ENCODE data around the gene ADGRG3. TPM values are rescaled to one million over a fixed set of nuclear protein-coding genes. Genes with fewer than 3 reads are reported as not detected.

ADGRG3 gene
- total RNA-seq, 1 experiment from 2014 or later = 0.07 TPM

DNA sequence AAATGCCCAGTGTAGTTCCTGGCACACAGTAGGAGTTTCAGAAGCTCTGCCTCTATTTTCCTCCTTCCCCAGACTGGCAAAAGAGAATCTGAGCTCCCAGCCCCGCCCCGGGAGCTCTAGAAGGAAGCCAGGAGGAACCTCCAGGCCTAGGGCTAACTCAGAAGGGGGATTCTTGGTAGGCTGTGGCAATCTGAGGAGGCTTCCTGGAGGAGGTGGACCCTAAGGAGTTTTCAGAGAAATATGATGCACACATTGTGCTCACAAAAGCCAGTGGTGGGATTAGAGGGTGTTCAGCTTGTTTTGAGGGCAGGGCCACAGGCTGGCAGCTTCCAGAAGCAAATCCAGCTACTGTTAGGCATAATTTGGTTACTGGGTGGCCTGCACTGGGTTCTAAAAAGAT, 29.7 kb upstream of the ADGRG3 start:
- Histone ChIP-seq H3K27me3 (ENCODE audit: control insufficient read depth, insufficient read depth, low read length) (no peaks in the 10 kb centered on the region), H3K4me3 (ENCODE audit: insufficient read depth, low read depth, low read length) (no peak overlapping the region), H3K36me3 (replicated peaks; ENCODE audit: control insufficient read depth, insufficient read depth, low read length) (no peaks in the 10 kb centered on the region)
- no peak for DNase-seq

DNA sequence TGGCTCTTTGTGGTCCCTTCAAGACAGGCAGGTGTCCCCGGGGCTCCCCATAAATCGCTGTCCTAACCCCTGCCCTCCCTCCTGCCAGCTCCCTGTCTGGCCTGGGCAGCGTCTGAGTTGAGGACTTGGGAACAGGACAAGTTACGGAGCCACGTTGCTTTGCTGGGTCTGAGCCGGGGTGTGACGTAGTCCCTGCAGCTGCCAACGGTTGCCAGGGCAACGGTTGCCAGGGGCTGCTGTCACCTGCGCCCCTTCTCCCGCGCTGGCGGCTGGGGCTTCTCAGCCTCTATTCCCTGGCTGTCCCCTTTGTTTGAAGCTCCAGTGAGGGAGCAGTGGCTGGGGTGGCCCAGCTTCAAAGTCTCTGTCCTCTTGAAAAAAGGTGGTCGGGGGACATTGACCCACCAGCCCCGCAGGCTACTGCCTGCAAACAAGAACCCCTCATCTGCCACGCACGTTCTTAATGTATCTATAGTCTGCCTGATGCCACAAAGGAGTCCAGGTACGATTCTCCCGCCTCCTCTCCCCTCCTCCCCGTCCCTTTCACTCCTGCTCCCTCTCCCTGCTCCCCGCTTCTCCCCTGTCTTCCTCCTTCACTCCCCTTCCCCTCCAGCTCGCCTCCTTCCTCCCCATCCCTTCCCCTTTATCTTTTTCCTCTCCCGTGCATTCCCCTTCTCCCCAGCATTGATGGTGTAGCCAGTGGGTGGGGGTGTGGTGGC, 28.8 kb upstream of the ADGRG3 start:
- peak; percentile 97 for DNase-seq
- Histone ChIP-seq H3K4me3 (ENCODE audit: insufficient read depth, low read depth, low read length) (no peak overlapping the region), H3K36me3 (replicated peaks; ENCODE audit: control insufficient read depth, insufficient read depth, low read length) (no peaks in the 10 kb centered on the region)

DNA sequence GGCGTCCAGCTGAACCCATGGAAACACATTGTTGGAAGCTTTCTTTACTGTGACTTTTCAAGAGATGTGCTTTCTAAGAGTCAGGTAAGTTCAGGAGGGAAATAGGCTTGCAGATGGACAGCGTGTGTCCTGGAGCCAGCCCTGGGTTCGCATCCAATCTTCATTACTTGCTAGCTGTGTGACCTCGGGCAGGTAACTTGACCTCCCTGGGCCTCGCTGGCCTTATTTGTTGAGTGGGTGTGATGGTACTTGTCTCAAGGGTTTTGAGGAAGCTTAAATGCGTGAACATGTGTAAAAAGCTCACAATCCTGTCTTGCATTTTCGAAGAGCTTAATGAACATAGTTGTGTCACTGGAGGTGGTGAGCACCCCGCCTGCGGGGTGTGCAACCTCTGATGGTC, 27.9 kb upstream of the ADGRG3 start:
- DNase-seq = no peak
- no peaks in the 10 kb centered on the region for H3K36me3 ChIP-seq (replicated peaks; ENCODE audit: control insufficient read depth, insufficient read depth, low read length)
- H3K27me3 ChIP-seq (ENCODE audit: control insufficient read depth, insufficient read depth, low read length) = no peaks in the 10 kb centered on the region
- H3K4me3 ChIP-seq (ENCODE audit: insufficient read depth, low read depth, low read length) = no peak overlapping the region

More for the DNA sequence above, 28.8 kb upstream of the ADGRG3 start:
- H3K27me3 ChIP-seq (ENCODE audit: control insufficient read depth, insufficient read depth, low read length) = no peaks in the 10 kb centered on the region

DNA sequence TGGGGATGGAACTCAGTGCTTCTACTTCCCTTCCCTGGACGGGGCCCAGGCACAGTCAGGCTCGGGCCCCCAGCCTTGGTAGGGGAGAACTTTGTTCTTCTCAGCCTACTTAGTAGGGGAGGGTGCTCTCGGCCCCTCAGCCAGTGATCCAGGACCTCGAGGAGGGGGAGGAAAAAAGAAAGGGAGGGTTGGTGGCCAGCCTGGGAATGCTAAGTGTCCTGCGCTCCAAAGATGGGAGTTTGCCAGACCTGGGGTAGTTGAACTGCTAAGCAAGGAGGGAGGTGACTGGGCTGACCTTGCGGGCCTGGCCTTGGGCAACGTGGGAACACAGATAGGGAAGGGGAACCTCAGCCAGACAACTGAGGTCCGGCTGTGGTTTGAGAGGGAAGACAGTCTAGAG, 27.5 kb upstream of the ADGRG3 start:
- Histone ChIP-seq H3K4me3 (ENCODE audit: insufficient read depth, low read depth, low read length) (no peak overlapping the region), H3K36me3 (replicated peaks; ENCODE audit: control insufficient read depth, insufficient read depth, low read length) (no peaks in the 10 kb centered on the region), H3K27me3 (ENCODE audit: control insufficient read depth, insufficient read depth, low read length) (no peaks in the 10 kb centered on the region)
- no peak for DNase-seq

DNA sequence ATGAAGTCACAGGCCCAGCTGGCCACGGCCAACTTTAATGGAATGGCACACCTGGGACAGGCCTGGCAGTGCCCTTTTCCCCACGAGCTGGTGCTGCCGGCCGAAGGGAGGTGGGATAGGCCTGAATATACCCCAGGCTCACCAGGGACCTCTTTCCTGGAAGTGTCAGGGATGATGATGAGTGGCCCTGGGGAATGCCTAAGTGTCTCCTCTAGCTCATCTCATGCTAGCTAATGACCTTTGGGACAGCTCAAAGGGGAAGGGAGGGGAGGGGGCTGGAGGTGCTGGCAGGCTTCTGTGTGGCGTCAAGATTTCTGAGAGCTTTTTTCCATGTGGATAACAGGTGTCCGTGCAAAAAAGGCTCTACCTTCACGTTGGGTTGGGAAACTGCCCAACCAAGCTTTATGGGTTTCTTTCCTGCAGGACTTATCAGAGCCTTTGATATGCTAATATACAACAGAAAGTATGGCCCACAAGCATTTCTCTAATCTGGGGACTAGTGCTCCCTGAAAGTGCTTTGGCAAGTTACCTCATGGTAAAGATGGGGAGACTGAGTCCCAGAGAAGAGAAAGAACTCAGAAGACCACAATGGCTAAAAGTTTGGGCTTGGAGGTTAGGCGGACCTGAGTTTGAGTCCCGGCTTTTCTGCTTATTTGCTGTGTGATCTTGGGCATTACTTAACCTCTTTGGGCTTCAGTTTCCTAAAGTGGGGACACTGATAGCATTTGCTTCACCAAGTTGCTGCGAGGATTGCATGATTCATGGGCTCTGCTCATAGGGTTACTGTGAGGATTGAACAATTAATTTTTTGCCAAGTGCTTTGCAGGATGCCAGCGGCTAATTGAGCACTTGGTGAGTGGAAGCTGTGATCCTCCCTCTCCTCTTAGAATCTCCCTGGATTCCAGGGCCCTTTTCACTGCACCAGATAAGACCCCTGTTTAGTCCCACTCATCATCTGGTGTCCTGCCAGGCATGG, 25.7 kb upstream of the ADGRG3 start:
- H3K36me3 ChIP-seq (replicated peaks; ENCODE audit: control insufficient read depth, insufficient read depth, low read length) = no peaks in the 10 kb centered on the region
- no peak for DNase-seq
- no peaks in the 10 kb centered on the region for H3K27me3 ChIP-seq (ENCODE audit: control insufficient read depth, insufficient read depth, low read length)
- H3K4me3 ChIP-seq (ENCODE audit: insufficient read depth, low read depth, low read length) = no peak overlapping the region

DNA sequence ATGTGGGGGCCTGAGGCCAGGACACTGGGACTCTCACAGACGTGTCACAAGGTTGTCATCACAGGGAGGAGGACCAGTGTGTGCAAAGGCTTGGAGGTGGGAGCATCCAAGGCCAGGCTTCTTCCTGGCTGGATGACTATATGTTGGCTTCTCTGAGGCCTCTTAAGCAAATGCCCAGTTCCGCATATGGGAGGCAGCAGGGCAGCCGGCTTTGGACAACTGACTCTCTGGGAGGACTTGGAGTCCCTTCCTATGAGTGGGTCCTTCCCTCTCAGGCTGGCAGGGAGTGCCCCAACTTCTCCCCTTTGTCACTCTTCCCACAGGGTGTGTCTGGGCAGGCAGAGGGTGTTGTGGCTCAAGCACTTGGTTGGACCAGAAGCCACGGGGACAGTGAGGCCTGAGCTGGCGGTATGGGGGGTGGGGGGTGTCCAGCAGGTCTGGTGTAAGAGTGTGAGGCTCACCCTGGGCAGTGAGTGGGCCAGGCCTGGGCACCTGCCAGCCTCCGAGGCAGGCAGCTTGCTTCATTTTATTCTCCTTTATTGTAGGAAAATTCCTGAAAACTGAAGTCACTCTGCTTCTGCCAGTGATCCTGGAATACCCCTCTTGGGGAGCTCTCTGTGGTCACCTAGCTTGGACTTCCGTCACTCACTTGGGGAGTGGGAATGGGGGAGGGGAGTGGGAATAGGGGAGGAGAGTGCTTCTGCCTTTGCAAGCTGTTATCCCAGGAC, 24.8 kb upstream of the ADGRG3 start:
- H3K27me3 ChIP-seq (ENCODE audit: control insufficient read depth, insufficient read depth, low read length) = no peaks in the 10 kb centered on the region
- no peak for DNase-seq
- no peaks in the 10 kb centered on the region for H3K36me3 ChIP-seq (replicated peaks; ENCODE audit: control insufficient read depth, insufficient read depth, low read length)

DNA sequence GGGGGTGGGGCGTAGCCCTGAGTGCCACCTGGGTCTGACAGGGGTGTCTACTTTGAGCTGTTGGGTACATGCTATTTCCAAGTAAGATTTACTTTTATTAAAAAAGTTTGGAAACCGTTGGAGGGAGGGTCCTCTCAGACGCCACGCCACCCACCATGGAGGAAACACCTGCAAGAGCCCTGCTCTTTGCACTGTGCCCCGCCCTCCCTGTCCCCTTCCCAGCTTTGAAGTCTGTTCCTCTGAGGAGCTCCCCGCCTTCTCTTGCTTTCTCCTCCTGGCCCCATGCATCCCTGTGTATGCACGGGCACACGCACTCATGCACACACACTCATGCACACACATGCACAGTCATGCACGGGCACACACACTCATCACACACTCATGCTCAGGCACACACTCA, 24.2 kb upstream of the ADGRG3 start:
- Histone ChIP-seq H3K36me3 (replicated peaks; ENCODE audit: control insufficient read depth, insufficient read depth, low read length) (no peaks in the 10 kb centered on the region), H3K27me3 (ENCODE audit: control insufficient read depth, insufficient read depth, low read length) (no peaks in the 10 kb centered on the region), H3K4me3 (ENCODE audit: insufficient read depth, low read depth, low read length) (no peak overlapping the region)
- DNase-seq = no peak

More for the DNA sequence above, 24.8 kb upstream of the ADGRG3 start:
- no peak overlapping the region for H3K4me3 ChIP-seq (ENCODE audit: insufficient read depth, low read depth, low read length)

DNA sequence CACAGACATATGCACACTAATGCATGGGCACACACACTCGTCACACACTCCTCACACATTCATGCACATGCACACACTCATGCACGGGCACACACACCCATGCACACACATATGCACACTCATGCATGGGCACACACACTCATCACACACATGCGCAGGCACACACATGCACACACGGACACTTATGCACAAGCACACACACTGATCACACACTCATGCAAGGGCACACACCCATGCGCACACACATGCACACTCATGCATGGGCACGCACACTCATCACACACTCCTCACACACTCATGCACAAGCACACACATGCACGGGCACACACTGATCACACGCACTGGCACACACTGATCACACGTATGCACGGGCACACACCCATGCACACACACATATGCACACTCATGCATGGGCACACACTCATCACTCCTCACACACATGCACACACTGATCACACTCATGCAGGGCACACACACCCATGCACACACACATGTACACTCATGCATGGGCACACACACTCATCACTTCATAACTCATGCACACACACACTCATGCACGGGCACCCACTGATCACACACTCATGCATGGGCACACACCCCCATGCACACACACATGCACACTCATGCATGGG, 23.6 kb upstream of the ADGRG3 start:
- Histone ChIP-seq H3K36me3 (replicated peaks; ENCODE audit: control insufficient read depth, insufficient read depth, low read length) (no peaks in the 10 kb centered on the region), H3K27me3 (ENCODE audit: control insufficient read depth, insufficient read depth, low read length) (no peaks in the 10 kb centered on the region), H3K4me3 (ENCODE audit: insufficient read depth, low read depth, low read length) (no peak overlapping the region)
- no peak for DNase-seq

DNA sequence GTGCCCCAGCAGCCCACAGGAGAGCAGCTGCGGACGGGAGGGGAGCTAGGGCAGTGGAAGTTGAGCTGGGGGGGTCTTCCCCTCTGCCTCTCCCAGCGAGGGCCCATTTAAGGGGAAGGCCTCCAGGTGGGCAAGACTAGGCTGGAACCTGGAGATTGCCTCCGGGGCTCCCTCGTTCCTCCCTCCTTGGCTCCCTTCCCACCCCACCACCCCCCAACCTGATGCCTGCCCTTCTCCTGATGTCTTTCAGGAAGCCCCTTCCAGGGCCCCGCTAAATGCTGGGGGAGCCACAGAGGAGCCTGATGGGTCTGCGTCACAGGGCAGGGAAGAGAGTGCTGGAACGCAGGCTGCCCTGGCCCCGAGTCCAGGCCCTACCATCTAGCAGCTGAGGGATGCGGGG, 22.9 kb upstream of the ADGRG3 start:
- H3K27me3 ChIP-seq (ENCODE audit: control insufficient read depth, insufficient read depth, low read length) = no peaks in the 10 kb centered on the region
- no peak for DNase-seq
- H3K36me3 ChIP-seq (replicated peaks; ENCODE audit: control insufficient read depth, insufficient read depth, low read length) = no peaks in the 10 kb centered on the region
- H3K4me3 ChIP-seq (ENCODE audit: insufficient read depth, low read depth, low read length) = no peak overlapping the region

DNA sequence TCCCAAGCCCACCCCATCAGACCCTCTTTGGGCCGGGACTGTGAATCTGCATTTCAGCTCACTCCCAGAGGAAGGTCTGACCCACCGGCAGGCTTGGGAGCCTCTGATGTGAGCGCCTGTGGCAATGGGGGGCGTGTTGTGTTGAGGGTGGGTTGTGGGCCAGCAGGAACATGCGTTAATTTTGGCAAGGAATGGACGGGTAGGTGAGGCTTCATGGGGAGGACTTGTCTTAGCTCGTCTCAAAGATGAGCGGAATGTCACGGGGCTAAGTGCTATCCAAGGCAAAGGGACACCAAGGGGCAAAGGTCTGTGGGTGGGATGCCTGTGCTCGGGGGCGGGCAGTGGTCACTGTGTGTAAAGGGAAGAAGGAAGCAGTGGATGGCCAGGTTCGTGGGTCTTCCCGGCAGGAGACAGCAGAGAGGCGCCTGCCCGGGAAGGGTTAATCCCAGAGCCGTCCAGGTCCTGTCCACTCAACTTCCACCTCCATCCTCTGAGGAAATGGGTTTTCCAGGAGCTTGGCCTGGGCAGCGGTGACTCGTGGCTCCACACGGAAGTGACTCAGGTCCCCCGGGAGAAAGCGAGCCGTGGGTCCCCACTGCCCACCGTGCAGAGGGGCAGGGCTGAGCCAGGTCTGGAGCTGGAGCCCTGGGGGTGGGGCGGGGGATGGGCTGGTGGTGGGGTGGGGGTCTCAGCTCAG, 22.3 kb upstream of the ADGRG3 start:
- Histone ChIP-seq H3K4me3 (ENCODE audit: insufficient read depth, low read depth, low read length) (no peak overlapping the region), H3K27me3 (ENCODE audit: control insufficient read depth, insufficient read depth, low read length) (no peaks in the 10 kb centered on the region), H3K36me3 (replicated peaks; ENCODE audit: control insufficient read depth, insufficient read depth, low read length) (no peaks in the 10 kb centered on the region)
- no peak for DNase-seq

DNA sequence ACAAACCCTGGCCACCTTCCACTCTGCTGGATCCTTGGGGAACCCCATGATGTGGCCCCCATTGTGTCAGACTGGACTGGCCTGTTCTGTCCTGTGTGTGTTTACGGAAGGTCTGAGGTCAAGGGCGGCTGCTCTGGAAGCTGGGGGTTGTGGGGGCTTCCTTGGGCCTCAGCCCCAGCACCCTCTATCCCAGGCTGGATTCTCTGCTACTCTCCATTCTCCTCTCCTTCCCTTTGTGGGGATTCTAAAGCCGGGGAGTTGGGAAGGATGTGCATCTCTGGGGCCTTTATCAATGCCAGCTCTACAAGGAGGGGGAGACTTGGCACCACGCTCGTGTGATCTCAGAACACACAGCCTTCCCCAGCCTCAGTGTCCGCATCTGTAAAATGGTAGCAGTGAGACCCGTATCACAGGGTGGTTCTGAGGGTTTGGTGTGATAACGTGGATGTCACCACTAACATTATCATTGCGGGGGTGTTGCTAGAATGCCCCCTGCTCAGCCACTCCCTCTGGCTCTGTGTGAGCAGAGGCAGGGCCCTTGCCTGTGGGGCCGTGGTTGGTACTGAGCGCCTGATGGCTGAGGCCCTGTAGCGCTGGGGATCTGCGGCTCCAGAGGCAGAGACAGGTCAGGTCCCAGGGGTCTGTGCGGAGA, 21.6 kb upstream of the ADGRG3 start:
- Histone ChIP-seq H3K27me3 (ENCODE audit: control insufficient read depth, insufficient read depth, low read length) (no peaks in the 10 kb centered on the region), H3K4me3 (ENCODE audit: insufficient read depth, low read depth, low read length) (no peak overlapping the region), H3K36me3 (replicated peaks; ENCODE audit: control insufficient read depth, insufficient read depth, low read length) (no peaks in the 10 kb centered on the region)
- no peak for DNase-seq

DNA sequence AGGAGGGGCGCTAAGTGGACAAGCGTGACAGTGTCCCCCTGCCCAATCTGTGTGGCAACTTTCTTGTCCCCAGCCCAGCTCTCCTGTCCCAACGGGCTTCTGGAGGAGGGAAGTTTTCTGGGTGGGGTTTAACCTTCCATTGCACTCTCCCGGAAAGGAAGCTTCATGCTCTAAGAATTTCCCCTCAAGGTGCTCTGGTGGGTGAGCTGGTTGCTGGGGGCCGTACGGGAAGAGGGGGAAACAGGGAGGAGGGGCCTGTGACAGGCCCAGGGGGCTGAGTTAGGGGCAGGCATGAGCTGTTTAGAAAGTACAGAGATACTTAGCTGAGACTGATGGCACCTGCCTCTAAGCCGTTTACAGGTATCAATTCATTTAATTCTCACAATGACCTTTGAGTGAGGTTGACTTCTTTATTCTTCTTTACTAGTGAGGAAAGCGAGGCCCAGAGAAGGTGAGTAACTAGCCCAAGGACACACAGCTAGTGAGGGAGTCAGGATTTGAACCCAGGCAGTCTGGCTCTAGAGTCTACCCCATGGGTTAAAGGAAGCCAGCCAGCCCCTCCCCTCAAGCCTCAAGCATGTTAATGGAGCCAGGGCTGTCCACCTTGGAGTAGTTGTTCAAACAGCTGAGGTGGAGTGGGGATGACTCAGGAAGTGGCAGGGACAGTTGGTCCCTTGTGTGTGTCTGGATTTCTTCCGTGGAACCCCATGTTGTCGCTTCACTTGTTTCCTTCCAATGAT, 20.8 kb upstream of the ADGRG3 start:
- DNase-seq = no peak
- no peaks in the 10 kb centered on the region for H3K27me3 ChIP-seq (ENCODE audit: control insufficient read depth, insufficient read depth, low read length)
- no peak overlapping the region for H3K4me3 ChIP-seq (ENCODE audit: insufficient read depth, low read depth, low read length)
- H3K36me3 ChIP-seq (replicated peaks; ENCODE audit: control insufficient read depth, insufficient read depth, low read length) = no peaks in the 10 kb centered on the region

DNA sequence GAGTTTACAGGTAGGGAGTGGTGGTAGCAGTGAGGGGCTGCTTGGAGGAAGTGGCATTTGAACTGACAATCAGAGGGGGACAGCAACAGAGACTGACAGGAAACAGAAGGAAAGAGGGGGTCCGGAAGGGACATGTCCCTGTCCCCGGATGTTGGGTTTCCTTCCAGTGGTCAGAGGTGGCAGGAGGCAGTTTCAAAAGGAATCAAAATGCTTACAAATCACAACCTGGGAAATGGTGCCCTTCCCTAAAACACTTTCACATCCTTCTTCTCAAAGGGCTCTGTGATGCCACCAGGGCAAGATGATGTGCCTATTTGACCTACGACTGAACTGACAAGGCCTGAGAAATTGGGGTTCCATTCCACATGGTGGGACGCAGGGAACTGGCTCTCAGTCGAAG, 20.0 kb upstream of the ADGRG3 start:
- Histone ChIP-seq H3K36me3 (replicated peaks; ENCODE audit: control insufficient read depth, insufficient read depth, low read length) (no peaks in the 10 kb centered on the region), H3K27me3 (ENCODE audit: control insufficient read depth, insufficient read depth, low read length) (no peaks in the 10 kb centered on the region), H3K4me3 (ENCODE audit: insufficient read depth, low read depth, low read length) (no peak overlapping the region)
- DNase-seq = no peak

Data from H7 (cell line).